ENCODE measurements around the gene KRTAP5-1.

KRTAP5-1 gene

DNA sequence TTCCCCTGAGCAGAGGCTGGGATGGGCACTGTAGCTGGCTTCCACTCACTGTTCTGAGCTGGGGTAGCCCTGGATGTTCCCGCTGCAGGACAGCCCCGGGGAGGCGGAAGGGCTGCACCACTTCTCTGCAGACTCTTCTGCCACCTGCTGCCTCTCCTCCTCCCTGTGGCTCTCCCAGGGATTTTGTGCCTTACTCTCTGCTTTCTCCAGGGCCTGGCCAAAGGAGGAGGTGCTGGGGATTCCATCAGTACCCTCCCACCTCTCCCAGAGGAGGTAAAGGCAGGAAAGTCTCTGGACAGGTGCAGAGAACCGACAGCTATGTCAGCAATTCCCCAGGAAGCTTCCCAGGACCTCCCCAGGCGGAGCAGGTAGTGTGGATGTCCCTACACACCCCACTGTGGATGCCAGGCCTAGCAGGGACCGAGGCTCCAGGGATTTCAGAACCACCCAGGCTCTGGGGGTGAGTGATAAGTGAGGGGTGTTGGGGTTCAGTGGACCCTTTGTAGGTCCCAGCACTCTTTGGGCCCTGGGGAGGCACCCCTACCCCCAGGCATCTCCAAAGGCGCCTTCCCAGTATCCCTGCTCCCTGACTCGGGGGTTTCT lies 24.3 kb downstream of the KRTAP5-1 start:
- H3K27ac ChIP-seq (ENCODE audit: low read length) = no peak overlapping the region
- WGBS (ENCODE audit: insufficient coverage, insufficient read length) = no CpG with 5 or more reads among the region's 8 CpGs
- no peak for DNase-seq (ENCODE audit: low read depth, low spot score)
- no peak overlapping the region for H3K4me3 ChIP-seq (ENCODE audit: low read length)
- no peaks in the 10 kb centered on the region; the same call in 1 of the 2 replicates for H3K36me3 ChIP-seq (ENCODE audit: control insufficient read depth, insufficient read depth, low read length)
- H3K4me1 ChIP-seq (ENCODE audit: control insufficient read depth, insufficient read depth, low read length) = peaks cover 26% of the 10 kb centered on the region
- no peaks in the 10 kb centered on the region for H3K9me3 ChIP-seq (ENCODE audit: control insufficient read depth, insufficient read depth, low read length)
- no peaks in the 10 kb centered on the region for H3K27me3 ChIP-seq (ENCODE audit: control insufficient read depth, insufficient read depth, low read length)

DNA sequence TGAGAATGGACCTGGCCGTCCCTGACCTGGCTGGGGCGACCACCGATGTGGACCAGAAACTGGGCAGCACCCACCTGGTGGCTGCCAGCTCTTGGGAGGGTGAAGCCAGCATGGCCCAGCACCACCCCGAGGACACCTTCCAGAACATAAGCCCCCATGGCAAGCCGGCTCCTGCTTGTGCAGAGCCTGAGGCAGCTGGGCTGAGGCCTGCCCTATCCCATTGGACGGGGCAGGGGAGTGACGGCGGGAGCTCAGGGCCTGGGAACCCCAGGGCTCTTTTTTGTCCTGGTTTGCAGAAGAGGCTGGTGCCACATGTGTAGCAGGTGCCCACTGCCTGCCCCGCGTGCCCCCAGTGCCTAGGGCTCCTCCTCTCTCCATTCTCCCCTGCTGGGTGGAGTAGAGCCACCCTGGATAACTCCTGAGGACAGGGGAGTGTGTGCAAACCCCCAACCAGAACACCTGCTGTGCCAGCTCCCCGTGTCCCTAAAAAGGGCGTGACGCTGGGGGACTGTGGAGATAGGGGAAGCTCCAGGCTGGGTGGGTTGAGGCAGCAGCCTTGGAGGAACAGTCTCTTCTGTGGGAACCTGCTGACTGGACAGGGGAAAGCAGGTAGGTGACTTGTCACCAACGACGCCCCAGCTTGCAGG lies 25.0 kb downstream of the KRTAP5-1 start:
- Histone ChIP-seq H3K4me3 (ENCODE audit: low read length) (no peak overlapping the region), H3K27me3 (ENCODE audit: control insufficient read depth, insufficient read depth, low read length) (no peaks in the 10 kb centered on the region), H3K36me3 (ENCODE audit: control insufficient read depth, insufficient read depth, low read length) (no peaks in the 10 kb centered on the region; the same call in 1 of the 2 replicates), H3K27ac (ENCODE audit: low read length) (no peak overlapping the region), H3K9me3 (ENCODE audit: control insufficient read depth, insufficient read depth, low read length) (no peaks in the 10 kb centered on the region), H3K4me1 (ENCODE audit: control insufficient read depth, insufficient read depth, low read length) (peaks cover 29% of the 10 kb centered on the region)
- WGBS (ENCODE audit: insufficient coverage, insufficient read length) = no CpG with 5 or more reads among the region's 15 CpGs
- no peak for DNase-seq (ENCODE audit: low read depth, low spot score)

DNA sequence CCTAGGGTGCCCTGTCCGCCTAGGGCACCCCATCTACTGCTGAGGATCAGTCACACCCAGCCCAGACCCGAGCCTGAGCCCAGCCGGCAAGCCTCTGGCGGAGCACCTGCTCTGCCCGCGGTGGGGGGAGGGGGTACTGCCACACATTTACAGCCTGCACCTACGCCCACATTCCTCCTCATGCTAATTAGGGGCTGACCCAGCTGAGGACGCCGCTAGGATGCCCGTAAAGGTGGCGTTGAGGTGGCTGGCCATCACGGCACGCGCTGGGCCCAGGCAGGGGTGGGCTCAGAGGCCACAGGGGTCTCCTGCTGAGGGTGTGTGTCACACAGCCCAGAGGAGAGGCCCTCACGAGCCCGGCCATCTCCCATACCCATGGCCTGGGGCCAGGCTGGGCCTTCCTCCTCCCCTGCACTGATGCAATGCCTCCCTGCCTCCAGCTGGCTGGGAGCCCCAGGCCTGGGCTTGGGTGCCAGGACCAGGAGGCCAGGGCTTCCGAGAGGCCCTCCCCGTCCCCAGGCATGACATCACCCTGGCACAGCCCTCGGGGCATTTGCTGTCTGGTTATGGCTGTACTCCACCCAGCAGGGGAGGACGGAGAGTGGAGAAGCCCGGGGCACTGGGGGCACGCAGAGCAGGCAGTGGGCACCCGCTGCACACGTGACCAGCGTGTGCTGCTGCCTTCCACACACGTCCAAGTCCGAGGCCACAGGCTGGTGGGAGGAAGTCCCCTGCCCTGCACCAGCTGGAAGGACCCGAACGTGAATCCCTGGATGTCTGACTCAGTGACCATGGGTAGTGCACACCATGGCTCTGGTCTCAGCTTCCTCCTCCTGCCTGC lies 25.8 kb downstream of the KRTAP5-1 start:
- H3K27me3 ChIP-seq (ENCODE audit: control insufficient read depth, insufficient read depth, low read length) = no peaks in the 10 kb centered on the region
- H3K4me3 ChIP-seq (ENCODE audit: low read length) = no peak overlapping the region
- H3K27ac ChIP-seq (ENCODE audit: low read length) = no peak overlapping the region
- no CpG with 5 or more reads among the region's 29 CpGs for WGBS (ENCODE audit: insufficient coverage, insufficient read length)
- peaks cover 30% of the 10 kb centered on the region for H3K4me1 ChIP-seq (ENCODE audit: control insufficient read depth, insufficient read depth, low read length)
- no peaks in the 10 kb centered on the region for H3K9me3 ChIP-seq (ENCODE audit: control insufficient read depth, insufficient read depth, low read length)
- H3K36me3 ChIP-seq (ENCODE audit: control insufficient read depth, insufficient read depth, low read length) = no peaks in the 10 kb centered on the region; the same call in 1 of the 2 replicates
- no peak for DNase-seq (ENCODE audit: low read depth, low spot score)

DNA sequence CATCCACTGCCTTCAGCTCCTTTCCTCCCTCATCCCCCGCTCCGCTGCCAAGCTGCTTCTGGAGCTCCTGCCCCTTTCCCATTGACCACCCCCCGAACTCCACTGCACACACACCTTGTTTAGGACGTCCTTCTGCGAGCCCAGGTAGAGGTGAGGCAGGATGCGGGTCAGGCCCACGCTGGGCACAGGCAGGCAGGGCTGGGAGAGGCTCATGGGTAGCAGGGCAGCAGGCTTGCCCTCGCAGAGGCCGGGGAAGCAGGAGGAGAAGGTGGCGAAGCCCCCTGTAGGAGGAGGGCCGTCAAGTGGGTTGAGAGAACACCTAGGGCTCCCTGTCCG lies 26.3 kb downstream of the KRTAP5-1 start:
- no peak overlapping the region for H3K27ac ChIP-seq (ENCODE audit: low read length)
- no CpG with 5 or more reads among the region's 12 CpGs for WGBS (ENCODE audit: insufficient coverage, insufficient read length)
- no peaks in the 10 kb centered on the region; the same call in 1 of the 2 replicates for H3K36me3 ChIP-seq (ENCODE audit: control insufficient read depth, insufficient read depth, low read length)
- H3K27me3 ChIP-seq (ENCODE audit: control insufficient read depth, insufficient read depth, low read length) = no peaks in the 10 kb centered on the region
- DNase-seq (ENCODE audit: low read depth, low spot score) = no peak
- no peaks in the 10 kb centered on the region for H3K9me3 ChIP-seq (ENCODE audit: control insufficient read depth, insufficient read depth, low read length)
- no peak overlapping the region for H3K4me3 ChIP-seq (ENCODE audit: low read length)
- peaks cover 29% of the 10 kb centered on the region for H3K4me1 ChIP-seq (ENCODE audit: control insufficient read depth, insufficient read depth, low read length)

DNA sequence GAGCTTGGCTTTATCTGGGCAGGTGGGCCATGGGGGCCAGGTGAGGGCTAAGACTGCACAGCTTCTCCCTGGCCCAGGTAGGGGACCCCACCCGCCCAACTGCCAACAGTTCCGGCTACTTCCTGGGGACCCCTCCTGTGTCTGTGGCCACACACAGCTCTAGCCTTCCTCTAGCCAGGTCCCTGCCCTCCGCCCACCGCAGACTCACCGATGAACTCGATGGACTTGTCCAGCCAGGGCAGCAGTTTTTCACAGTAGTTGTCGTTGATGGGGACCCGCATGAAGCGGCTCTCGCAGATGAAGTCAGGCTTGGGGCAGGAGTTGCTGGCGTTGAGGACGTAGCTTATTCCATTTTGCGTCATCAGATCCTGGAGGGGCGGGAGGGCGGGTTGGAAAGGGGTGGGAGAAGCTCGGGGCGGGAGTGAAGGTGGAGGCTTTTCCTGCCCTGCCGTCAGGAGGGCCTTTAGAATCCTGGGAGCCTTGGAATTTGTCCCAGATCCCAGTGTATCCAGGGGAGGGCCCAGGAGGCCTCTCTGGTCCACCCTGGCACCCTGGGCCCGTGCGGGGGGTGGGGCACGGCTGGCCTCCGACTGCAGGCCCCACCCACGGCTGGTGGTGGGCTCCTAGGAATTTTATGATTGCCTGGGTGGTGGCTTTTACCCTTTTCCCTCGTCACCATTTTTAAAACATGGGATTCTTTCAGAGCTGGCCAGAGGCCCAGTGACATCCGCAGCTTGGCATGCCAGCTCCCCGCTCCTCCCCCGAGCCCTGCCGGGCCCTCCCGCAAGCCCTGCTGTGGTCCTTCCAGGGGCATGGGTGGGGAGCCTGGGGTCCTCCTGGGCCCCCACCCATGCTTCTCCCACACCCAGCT lies 26.9 kb downstream of the KRTAP5-1 start:
- Histone ChIP-seq H3K4me1 (ENCODE audit: control insufficient read depth, insufficient read depth, low read length) (peaks cover 29% of the 10 kb centered on the region), H3K27ac (ENCODE audit: low read length) (no peak overlapping the region), H3K27me3 (ENCODE audit: control insufficient read depth, insufficient read depth, low read length) (no peaks in the 10 kb centered on the region), H3K4me3 (ENCODE audit: low read length) (no peak overlapping the region), H3K36me3 (ENCODE audit: control insufficient read depth, insufficient read depth, low read length) (no peaks in the 10 kb centered on the region; the same call in 1 of the 2 replicates), H3K9me3 (ENCODE audit: control insufficient read depth, insufficient read depth, low read length) (no peaks in the 10 kb centered on the region)
- DNase-seq (ENCODE audit: low read depth, low spot score) = no peak
- WGBS (ENCODE audit: insufficient coverage, insufficient read length) = no CpG with 5 or more reads among the region's 29 CpGs

DNA sequence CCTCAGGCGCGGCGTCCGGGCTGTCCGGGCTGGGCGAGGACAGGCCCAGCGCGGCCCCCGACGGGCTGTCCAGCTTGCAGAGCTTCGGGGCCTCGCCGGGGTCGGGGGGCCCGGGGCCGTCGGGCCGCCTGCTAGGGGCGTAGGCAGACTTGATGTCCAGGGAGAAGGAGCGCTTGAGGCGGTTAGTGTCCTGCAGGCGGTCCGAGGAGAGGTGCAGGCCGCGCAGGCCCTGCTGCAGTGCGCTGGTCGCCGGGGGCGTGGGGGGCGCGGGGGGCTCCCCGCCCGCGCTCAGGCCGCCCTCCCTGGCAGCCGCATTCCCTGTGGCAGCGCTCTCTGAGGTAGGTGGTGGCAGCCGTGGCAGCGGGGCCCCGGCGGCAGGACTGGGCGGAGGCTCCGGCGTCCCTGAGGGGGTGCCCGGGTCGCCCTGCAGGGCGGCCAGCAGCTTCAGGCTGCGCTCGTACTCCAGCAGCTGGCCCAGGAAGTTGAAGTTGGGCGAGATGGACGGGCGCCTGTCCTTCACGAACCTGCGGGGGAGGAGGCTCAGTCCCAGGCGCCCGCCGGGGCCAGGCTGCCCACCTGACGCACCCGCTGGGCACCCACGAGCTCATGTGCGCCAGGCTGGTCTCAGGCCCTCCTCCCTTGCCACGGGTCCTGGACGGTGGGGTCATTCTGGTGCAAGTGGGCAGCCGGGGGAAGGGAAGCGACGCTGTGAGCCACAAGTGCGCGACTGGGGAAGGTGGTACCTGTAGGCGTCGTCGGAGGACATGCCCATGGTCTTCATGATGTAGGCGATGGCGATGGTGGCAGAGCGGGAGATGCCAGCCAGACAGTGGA lies 27.8 kb downstream of the KRTAP5-1 start:
- no CpG with 5 or more reads among the region's 74 CpGs for WGBS (ENCODE audit: insufficient coverage, insufficient read length)
- Histone ChIP-seq H3K27me3 (ENCODE audit: control insufficient read depth, insufficient read depth, low read length) (no peaks in the 10 kb centered on the region), H3K36me3 (ENCODE audit: control insufficient read depth, insufficient read depth, low read length) (no peaks in the 10 kb centered on the region; the same call in 1 of the 2 replicates), H3K27ac (ENCODE audit: low read length) (no peak overlapping the region), H3K4me3 (ENCODE audit: low read length) (no peak overlapping the region), H3K9me3 (ENCODE audit: control insufficient read depth, insufficient read depth, low read length) (no peaks in the 10 kb centered on the region), H3K4me1 (ENCODE audit: control insufficient read depth, insufficient read depth, low read length) (peaks cover 29% of the 10 kb centered on the region)
- no peak for DNase-seq (ENCODE audit: low read depth, low spot score)

DNA sequence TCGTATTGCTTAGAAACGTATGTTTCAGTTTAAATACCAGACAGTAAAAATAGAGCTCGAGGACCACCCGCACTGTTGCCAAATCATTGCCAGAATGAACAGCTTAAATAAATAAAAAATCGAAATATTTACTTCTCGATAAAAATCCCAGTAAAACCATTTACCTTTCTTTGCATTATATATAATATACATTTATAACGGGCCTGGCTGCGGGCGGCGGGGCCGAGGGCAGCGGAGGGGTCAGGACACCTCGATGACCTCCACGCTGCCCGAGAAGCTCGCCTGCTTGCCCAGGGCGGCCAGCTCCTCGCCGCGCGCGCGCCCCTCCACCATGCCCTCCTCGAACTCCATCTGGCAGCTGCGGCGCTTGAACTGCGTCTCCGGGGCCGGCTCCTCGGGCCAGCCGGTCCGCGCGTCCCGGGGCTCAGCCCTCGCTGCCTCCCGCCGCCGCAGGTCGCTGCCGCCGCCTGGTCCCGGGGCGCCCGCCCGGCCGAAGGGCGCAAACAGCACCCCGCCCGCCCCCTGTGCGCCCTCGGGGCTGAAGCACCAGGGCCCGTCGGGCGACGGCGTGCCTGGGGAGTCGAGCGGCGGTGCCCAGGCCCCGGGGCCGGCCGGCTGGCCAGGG lies 28.7 kb downstream of the KRTAP5-1 start:
- no peaks in the 10 kb centered on the region for H3K27me3 ChIP-seq (ENCODE audit: control insufficient read depth, insufficient read depth, low read length)
- 100% methylated on average over 3 of the region's 63 CpGs for WGBS (ENCODE audit: insufficient coverage, insufficient read length)
- no peak overlapping the region for H3K4me3 ChIP-seq (ENCODE audit: low read length)
- no peak overlapping the region for H3K27ac ChIP-seq (ENCODE audit: low read length)
- DNase-seq (ENCODE audit: low read depth, low spot score) = no peak
- no peaks in the 10 kb centered on the region for H3K9me3 ChIP-seq (ENCODE audit: control insufficient read depth, insufficient read depth, low read length)
- H3K36me3 ChIP-seq (ENCODE audit: control insufficient read depth, insufficient read depth, low read length) = no peaks in the 10 kb centered on the region; the same call in 1 of the 2 replicates
- H3K4me1 ChIP-seq (ENCODE audit: control insufficient read depth, insufficient read depth, low read length) = peaks cover 29% of the 10 kb centered on the region

DNA sequence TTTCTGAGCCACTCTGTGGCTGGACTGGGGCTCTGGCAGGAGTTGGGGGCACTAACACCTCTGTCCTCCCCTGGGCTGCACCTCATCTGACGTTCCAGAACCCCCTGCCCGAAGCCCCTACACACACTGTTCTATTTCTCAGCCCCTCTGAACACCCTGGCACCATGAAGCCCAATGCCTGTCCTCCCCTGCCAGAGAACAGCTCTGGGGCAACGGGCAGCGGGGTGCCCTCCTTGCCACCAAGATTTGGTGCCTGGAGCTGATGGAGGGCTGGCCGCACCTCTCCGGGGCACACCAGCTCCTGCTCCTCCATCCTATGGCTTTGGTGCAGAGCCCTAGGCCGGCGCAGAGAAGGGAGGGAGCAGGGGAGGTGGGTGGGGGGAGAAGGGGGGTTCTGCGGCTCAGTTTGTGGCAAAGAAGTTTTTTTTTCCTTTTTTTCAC lies 29.4 kb downstream of the KRTAP5-1 start:
- H3K36me3 ChIP-seq (ENCODE audit: control insufficient read depth, insufficient read depth, low read length) = no peaks in the 10 kb centered on the region; the same call in 1 of the 2 replicates
- H3K4me1 ChIP-seq (ENCODE audit: control insufficient read depth, insufficient read depth, low read length) = peaks cover 29% of the 10 kb centered on the region
- H3K27me3 ChIP-seq (ENCODE audit: control insufficient read depth, insufficient read depth, low read length) = no peaks in the 10 kb centered on the region
- no peaks in the 10 kb centered on the region for H3K9me3 ChIP-seq (ENCODE audit: control insufficient read depth, insufficient read depth, low read length)
- H3K4me3 ChIP-seq (ENCODE audit: low read length) = no peak overlapping the region
- WGBS (ENCODE audit: insufficient coverage, insufficient read length) = no CpG with 5 or more reads among the region's 9 CpGs
- H3K27ac ChIP-seq (ENCODE audit: low read length) = no peak overlapping the region
- DNase-seq (ENCODE audit: low read depth, low spot score) = no peak

DNA sequence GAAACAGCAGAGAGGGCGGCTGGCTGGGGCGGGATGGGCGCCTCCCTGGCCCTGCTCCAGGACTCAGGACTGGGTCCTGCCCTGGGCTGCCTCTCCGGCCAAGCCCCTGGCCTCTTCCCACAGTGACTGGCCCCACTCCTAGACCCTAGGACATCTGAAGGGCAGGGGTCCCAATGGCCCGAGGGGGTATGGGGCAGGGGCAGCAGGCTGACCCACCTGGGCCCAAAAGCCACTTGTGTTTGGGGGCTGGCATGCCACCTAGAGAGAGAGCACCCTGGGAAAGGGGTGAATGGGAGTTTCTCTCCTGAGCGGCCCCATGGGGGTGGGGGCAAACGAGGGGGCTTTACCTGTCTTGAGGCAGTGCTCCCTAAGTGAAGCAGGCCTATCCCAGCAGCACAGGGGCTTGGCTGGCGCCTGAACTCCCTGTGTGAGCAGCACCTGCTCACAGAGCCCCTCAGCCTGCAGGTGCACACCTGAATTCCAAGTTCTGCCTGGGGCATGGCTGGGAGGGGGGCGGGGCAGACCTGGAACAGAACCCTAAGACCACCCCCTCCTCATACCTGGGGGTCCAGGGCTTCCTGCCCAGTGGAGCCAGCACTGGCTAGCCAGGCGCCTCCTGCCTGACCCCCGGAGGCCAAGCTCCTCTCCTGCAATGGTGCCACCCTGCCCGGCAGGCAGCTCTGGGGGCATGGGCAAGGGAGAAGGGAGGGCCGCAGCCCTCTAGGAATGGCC lies 29.9 kb downstream of the KRTAP5-1 start:
- WGBS (ENCODE audit: insufficient coverage, insufficient read length) = no CpG with 5 or more reads among the region's 13 CpGs
- DNase-seq (ENCODE audit: low read depth, low spot score) = no peak
- no peaks in the 10 kb centered on the region; the same call in 1 of the 2 replicates for H3K36me3 ChIP-seq (ENCODE audit: control insufficient read depth, insufficient read depth, low read length)

More for the DNA sequence above, 29.9 kb downstream of the KRTAP5-1 start:
- H3K27ac ChIP-seq (ENCODE audit: low read length) = no peak overlapping the region
- peaks cover 29% of the 10 kb centered on the region for H3K4me1 ChIP-seq (ENCODE audit: control insufficient read depth, insufficient read depth, low read length)
- no peaks in the 10 kb centered on the region for H3K27me3 ChIP-seq (ENCODE audit: control insufficient read depth, insufficient read depth, low read length)
- no peaks in the 10 kb centered on the region for H3K9me3 ChIP-seq (ENCODE audit: control insufficient read depth, insufficient read depth, low read length)
- H3K4me3 ChIP-seq (ENCODE audit: low read length) = no peak overlapping the region

Measured in iPS DF 6.9 (cell line).